T-helper 9 cell (primary cell): ENCODE results near the gene KIF1A.
"Not testable (repeated sequence)": the region's sequence is repeated elsewhere in the genome, so short reads cannot be mapped to it uniquely, and the experiment has no call there.

Experiments
- DNase-seq: peaks from one replicate; pipeline ENCODE4 v3.0.0-alpha.2; 2020

KIF1A gene

DNA sequence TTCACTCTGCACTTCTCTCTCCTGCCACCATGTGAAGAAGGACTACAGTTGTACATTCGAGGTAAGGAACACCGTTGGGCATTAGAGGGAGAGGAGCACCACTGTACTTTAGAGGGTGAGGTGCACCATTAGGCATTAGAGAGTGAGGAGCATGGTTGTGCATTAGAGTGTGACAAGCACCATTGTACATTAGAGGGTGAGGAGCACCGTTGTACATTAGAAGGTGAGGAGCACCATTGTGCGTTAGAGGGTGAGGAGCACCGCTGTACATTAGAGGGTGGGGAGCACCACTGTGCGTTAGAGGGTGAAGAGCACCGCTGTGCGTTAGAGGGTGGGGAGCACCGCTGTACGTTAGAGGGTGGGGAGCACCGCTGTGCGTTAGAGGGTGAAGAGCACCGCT is 27.8 kb upstream of the KIF1A start:
- no peak for DNase-seq

DNA sequence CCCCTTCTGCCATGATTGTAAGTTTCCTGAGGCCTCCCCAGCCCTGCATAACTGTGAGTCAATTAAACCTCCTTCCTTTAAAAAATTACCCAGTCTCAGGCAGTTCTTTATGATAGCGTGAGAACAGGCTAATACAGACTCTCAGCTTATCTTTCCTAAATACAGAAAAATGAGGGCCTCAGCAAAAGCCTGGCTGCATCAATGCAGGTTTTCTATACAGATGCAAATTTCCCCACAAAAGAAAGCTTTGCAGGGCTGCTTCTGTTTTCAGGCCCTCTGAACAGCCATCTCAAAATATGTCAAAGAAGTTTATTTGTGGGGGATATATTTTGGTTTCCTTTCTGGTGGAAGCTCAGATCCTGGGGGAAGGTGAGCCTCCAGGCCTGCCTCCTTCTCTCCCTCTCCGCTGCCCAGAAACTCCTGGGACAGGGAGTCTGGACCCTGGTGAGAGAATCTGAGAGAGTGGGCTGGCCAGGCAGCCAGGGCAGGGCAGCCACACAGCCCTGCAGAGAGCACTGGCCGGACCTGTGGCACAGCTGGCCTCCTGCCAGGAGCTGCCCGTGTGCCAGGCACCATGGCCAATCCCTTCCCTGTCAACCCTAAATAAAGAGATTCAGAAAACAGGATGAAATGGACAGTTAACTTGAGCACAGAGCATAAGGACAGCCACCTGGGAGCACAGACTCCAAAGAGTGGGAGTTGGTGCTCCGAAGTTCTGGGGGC is 27.0 kb upstream of the KIF1A start:
- DNase-seq = no peak

DNA sequence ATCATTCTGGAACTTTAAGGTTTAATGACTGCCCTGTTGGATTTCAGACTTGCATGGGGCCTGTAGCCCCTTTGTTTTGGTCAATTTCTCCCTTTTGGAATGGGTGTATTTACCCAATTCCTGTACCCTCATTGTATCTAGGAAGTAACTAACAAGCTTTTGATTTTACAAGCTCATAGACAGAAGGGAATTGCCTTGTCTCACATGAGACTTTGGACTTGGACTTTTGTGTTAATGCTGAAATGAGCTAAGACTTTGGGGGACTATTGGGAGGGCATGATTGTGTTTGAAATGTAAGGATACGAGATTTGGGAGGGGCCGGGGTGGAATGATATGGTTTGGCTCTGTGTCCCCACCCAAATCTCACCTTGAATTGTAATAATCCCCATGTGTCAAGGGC is 26.3 kb upstream of the KIF1A start:
- DNase-seq = not testable (repeated sequence)

DNA sequence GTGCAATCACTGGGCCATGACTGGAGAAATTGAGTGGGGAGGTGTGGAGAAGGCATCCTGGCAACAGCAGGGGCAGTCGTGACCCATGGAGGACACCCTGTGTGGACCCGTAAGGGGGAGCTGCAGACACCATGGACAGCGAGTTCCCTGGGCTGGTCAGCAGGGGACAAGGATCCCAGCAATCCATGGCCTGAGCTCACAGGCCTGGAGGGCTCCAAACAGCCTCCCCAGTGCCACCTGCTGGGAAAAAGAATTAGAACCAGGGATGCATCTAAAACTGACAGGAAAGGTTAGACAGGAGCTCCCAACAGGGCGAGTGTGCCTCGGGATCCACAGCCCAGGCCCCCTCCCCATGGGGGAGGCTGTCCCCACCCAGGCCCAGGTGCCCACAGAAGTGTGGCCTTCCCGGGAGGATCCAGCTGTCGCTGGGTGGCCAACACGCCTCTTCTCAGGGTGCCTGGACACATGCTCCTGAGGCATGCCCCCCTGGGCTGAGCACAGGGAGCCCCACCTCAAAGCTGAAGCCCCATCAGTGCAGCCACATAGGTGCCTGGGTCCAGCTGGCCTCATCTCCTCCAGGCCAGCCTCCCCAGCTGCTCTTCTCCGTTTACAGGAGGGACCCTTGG is 20.5 kb upstream of the KIF1A start:
- DNase-seq = no peak

DNA sequence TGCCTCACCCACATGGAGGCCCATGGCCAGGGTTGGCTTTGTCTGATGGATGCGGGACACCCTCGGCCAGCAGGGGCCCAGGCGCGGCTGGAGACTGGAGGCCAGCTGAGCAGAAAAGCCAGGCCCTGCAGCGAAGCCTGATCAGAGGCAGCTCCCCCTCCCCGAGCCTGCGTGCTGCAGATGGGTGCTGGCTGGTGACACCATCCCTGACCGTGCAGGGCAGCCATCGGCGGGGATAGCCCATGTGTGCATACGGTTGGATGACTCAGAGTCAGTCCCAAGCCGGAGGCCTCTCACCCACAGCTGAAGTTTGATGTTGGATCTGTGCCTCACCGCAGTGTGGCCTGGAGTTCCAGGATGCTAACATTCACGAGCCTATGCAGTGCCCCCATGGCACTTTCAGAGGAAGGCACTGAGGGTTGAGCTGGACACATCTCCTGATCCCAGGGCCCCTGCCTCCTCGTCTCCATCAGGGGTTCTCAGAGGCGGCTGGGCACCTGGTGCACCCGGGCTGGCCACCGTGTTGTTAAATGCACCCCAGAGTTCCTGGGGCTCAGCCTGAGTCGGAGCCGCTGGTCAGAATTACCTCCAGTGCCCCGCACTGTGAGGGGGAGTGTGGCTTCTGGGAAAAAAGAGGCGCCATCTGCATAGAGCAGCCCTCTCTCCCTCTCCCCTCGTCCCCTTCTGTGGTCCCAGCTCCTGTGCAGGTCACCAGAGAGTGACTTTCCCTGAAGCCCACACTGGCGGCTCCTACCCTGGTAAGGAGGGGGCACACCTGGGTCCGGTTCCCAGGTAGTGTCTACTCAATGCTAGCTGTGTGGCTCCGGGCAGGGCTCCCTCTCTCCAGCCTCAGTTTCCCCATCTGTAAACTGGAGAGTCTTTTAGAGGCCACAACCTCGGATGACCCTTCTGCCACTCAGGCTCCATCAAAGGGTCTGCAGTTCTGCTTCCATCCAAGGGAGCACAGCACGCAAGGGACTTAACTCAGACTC is 19.4 kb upstream of the KIF1A start:
- no peak for DNase-seq

DNA sequence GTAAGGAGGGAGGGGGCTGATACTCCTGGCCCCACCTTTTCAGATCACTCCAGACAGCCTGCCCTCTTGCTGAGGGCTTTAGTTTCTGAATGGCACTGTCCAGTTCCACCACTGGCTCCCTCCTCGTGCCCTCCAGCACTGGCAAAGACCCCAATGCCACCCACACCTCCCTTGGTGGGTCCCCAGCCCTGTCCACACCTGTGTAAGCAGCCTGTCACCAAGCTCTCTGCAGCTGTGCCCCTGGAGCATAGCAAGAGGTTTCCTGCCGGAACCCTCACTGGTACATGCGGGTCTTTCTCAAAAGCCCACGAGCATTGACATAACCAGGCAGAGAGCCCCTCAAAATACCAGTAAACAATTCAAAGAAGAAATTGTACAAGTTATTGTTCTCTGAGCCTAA is 17.6 kb upstream of the KIF1A start:
- DNase-seq = no peak

DNA sequence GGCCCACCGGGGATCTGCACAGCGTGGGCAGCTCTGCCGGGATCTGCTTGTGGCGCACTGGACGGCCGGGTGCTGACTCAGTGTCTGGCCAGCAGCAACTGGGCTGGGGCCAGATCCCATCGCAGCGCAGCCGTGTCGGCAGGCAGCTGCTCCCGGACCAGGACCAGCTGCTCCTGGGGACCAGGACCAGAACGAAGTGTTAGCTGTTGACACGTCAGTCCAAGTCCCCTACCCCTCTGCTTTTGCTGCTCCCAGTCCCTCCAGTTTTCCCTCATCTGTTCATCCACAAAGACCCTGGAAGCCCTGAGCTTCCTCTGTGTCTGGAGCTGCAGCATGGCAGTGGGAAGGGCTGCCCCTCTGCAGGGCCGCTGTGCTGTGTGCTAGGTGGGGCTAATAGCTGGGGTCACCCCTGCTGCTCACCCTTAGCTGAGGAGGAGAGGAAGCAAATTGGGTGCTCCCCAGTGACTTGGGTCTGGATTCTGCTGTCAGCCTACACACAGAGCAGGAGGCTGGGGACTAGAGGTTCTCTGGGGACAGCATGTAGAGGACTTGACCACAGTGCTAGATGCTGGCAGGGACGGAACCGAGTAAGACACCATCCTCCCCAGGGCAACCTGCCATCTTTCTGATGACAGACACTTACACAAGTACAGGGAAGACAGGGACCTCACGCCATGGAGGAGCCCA is 16.9 kb upstream of the KIF1A start:
- no peak for DNase-seq

DNA sequence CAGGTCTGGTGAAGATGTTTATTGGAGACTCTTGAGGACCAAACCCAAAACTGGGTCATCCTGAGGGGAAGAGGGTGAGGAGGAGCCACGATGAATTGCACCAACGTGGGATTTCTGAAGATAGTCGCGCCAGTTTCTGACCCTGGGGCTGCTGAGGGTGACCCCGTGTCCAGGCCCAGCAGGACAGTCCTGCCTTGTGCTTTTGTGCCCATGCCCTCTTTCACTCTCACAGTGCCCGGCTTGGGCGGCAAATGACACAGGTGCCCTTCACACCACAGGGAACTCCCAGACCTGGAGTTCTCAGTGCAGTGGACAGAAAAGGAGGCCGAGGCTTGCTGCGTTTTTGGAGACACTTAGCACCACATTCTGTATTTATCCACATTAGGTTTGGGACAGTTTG is 15.5 kb upstream of the KIF1A start:
- DNase-seq = no peak

DNA sequence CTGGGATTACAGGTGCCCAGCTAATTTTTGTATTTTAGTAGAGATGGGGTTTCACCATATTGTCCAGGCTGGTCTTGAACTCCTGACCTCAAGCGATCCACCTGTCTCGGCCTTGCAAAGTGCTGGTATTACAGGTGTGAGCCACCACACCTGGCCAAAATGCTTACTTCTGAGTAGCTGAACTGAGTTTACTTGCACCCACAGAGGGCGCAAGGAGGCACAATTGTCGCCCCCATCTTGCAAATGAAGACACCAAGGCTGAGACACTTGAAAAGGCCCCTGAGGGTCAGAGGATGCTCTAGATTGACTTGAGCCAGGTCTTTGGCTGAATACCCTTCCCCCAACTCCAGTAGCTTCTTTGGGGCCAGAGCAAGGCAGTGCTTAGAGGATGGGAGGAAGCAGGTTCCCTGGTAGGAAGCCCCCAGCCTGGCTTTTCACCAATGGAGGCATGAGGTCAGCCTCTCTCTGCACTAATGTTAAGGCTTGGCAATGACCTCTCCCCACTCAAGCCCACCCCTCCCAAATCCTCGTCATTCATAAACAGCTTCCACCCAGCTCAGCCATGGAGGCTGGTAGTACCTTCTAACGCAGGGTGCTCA is 14.5 kb upstream of the KIF1A start:
- no peak for DNase-seq

DNA sequence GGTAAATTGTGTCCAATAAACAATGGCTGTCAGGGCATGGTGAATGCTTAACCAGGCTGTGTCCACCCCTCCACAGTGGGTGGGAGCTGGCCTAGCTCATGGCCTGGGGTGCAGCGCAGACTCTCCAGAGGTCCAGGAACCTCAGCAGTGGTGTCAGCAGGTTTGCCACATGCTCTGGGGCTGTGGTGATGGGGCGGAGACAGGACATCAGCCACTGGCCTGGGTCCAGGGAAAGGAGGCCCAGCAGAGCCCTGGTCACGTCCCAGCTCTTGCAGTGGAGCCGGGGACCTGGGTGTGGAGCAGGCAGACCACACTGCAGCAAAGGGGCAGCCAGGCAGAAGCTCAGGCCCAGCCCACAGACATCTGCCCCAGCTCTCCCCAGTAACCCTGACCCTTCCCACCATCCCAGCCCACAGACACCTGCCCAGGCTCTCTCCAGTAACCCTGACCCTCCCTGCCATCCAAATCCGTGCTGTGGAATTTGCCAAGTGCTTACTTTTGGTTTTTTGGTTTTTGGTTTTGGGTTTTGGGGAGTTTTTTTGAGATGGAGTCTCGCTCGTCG is 13.8 kb upstream of the KIF1A start:
- DNase-seq = no peak

DNA sequence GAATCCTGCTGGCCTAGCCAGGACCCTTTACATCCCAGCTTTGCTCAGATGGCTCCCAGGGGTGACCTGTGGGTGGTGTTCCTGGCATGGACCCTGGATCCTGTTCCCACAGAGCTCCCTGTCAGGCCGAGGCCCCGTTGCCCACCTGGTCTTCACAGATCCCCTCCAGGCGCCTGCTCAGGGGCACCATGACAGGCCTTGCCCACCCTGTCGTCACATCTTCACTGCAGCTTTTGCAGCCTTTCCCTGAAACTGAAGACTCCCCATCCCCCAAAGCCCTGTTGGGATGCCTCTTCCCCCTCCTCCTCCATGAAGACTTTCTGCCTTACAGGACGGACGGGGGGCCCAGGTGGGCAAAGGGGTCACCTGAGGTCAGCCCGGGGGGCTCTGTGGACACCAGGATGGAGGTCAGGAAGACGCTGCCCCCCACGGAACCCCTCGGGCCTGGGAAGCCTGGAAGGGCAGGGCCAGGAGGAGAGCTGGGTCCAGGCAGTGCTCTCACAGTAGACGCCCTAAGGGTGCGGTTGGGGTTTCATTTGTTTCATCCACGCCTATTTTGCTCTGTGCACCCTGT is 13.0 kb upstream of the KIF1A start:
- DNase-seq = no peak

DNA sequence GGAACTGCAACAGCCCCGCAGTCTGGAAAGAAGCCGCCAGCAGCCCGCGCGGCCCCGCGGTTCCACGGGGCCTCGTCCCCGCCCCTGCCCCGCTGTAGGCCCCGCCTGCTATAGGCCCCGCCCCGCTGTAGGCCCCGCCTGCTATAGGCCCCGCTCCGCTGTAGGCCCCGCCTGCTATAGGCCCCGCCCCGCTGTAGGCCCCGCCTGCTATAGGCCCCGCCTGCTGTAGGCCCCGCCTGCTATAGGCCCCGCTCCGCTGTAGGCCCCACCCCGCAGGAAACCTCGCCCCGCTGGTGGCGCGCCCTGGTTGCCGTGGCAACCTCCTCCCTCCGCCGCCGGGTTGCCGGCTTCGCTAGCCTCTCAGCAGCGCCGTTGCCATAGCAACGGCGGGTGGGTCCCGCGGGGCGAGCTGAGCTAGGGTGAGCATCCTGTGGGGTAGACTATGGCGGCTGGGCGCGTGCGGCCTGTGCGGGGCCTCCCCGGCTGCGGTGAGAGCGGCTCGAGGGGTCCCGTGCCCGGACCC is 12.2 kb upstream of the KIF1A start:
- peak; percentile 98 for DNase-seq

DNA sequence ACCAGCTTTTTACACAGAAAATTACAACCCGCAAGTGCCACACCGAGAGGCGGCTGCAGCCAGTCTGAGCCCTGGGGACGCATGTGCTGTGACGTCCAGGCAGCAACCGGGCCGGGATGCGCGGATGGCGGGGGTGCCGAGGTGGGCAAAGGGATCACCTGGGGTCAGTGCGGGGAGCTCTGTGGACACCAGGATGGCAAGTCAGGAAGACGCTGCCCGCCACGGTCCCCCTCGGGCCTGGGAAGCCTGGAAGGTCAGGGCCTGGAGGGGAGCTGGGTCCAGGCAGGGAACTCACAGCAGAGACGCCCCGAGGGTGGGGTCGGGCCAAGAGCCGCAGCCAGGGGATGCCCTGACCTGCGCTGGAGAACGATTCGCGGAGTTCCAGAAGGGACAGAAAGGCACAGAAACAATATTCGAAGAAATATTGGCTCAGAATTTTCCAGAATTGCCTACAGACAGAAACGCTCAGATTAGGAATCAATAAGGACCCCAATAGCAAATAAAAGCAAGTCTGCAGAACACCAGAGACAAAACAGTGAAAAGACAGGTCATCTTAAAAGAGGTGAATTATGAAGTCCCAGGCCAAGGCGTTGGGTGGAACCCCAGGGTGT is 11.7 kb upstream of the KIF1A start:
- DNase-seq = no peak

DNA sequence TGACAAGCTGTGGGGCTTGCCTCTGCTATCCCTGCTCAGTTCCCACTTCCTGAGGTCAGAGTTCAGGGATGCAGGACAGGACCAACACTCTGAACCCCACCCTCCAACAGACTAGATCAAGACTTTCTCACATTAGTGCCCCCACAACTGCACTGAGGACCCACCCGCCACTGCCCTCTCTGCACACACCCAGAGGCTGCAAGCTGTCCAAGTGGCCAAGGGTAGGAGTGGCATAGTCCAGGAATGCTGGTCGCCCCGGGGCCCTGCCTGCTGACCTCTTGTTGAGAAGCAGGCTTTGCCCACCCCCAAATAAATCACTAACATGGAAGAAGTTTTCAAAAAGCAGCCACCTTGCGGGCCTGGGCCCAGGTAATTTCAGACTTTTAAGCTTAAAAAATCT is 5.5 kb upstream of the KIF1A start:
- no peak for DNase-seq

DNA sequence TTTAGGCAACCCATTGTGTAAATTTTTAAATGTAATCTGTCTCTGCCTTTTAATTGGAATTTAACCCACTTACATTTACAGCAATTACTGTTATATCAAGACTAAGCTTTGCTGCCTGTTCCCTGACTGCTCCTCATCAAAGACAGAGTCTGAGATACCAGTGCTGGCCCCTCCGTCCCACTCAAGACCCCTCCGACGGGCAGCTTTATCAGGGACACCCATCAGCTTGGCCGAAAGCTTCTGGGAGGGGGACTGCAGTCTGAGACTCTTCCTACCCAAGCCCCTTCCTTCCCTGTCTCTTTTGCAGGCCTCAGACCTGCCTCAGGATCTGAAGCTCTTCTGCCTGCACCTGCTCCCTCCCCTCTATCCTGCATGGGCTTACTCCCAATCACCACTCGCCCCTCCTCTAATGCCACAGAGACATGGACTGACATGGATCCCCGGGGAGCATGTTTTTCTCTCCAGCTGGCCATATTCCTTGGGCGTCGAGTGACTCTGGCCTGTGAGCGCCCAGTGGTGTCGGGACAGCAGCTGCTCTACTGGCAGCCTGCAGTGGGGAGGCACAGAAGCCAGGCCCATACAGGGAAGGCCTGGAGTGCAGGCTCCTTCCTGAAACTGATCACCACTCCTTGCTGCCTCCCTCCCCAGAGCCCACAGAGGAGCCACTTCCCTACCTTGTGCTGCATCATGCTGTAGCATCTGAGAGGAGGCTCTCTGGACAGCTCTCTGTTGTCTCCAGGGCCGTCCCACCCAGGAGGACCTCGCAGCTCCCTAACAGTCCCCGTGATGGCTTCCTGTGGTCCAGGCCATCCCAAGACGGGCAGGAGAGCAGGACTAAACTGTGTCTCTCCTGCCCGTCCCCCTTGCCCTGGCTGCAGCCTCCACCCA is 3.7 kb upstream of the KIF1A start:
- no peak for DNase-seq

DNA sequence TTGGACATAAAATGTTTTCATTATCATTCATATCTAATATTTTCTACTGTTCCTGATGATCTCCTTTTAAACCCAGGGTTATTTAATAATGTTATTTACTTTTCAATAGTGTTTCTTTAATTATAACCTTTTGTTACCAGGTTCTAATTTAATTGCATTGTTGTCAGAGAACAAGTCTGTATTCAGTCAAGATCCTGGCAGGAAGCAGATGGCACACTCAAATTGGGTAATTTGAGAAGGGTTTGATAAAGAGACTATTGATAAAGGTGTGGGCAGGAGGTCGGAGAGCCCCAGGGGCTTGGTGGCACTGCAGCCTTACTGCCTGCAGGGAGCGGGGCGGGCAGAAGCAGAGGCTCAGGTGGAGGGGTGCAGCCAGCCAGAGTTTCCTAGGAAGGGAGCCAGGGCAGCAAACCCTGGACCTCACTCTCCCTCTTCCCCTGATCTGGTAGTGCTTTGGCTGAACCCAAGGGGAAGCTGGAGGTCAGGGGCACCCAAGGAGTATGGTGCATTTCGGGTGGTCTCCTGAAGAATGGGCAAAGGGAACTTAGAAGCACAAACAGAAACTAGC is 2.3 kb upstream of the KIF1A start:
- DNase-seq = no peak

DNA sequence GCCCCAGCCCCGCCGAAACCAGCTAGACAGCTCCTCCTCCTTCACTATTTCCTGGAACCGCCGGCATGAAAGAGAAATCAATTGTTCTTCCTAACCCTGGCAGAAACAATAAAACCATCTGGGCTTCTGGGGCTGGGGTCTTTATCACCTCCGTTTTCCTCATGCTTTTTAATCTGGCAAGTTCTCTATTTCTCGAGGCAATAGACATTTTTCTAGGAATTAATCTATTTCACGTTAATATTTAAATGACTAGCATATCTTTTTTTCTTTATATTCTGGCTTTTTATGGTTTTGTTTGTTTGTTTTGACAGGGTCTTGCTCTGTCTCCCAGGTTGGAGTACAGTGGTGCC is 1.4 kb upstream of the KIF1A start:
- DNase-seq = no peak

DNA sequence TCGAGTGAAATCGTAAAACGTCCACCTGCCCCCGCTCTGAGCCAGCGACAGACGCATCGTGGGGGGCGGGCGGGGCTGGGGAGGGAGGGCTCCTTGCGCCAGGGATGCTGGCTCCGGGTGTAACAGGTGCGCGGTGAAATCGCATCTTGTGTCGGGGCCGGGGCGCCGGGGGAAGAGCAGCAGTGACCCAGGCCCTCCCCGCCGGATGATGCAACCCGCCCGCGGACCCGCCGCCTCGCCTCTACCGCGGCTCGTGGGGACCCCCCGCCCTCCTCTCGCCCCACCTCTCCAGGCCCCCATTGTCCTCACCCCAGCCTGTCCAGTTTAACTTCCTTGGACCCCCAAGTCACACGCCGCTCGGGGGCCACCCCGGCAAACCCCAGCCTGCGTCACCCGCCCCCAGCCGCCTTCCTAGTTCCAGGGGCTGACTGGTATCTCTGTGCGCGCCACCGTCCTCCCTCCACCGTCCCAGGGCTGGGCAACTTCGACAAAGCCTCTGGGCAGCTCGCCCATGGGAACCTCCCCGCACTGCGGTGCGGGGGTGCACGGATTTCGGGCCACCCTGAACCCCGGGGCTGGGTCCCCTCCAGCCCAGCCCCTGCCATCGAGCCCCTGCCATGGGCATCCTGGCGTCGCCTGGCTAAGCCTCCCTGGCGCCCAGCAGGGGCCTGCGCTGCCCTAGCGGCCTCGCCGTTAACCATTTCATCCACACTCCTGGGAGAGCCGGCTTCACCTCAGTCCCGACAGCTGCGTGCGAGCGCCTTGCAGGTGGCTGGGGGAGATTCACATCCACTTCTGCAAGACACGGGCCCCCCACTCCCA is 799 bp upstream of the KIF1A start:
- DNase-seq = no peak
